ENCODE data around the gene ATP1A3.
"Not testable (repeated sequence)": the region's sequence is repeated elsewhere in the genome, so short reads cannot be mapped to it uniquely, and the experiment has no call there.

ATP1A3 gene

DNA sequence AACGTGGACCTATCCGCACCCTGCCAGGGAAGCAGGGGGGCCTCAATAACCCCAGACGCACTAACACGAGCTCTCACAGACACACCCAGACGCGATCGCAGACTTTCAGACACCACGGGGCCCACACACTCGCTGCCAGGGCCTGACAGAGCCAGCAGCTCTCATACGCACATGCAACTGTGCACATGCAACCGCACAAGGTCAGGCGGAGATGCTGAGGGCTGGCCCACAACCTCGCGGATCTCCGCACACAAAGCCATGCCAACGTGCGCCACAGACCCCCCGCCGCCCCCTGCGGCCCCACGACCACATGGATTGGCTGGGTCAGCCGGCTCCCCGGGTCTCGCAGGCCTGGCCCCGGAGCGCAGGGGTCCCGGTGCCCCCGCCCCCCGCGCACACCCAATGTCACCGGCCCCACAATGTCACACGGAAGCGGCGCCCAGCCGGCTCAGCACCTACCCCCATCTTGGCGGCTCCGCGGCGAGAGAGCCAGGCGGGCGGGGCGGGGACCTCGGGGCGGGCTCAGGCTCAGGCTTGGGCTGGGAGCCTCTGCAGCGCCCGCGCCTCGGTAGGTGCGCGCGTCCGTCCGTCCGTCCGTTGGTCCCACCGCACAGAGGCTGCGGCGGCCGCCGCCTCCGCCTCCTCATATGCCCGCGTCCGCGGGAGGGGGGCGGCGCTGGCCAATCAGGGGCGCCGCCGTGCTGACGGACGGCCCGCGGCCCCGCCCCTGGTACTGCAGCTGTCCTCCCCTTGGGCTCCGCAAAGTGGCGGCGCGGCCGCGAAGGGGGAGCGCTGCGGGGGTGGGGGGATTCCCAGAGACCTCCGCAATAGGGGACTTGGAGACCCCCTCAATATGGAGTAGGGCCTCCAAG lies at the start of gene ATP1A3:
TSS of gene ATP1A3 (minus strand) at position 619 of the 872 bp plus-strand sequence. CDS start at position 465, 154 bp downstream.
- DNase-seq (ENCODE audit: low read depth, low spot score) = no peak

DNA sequence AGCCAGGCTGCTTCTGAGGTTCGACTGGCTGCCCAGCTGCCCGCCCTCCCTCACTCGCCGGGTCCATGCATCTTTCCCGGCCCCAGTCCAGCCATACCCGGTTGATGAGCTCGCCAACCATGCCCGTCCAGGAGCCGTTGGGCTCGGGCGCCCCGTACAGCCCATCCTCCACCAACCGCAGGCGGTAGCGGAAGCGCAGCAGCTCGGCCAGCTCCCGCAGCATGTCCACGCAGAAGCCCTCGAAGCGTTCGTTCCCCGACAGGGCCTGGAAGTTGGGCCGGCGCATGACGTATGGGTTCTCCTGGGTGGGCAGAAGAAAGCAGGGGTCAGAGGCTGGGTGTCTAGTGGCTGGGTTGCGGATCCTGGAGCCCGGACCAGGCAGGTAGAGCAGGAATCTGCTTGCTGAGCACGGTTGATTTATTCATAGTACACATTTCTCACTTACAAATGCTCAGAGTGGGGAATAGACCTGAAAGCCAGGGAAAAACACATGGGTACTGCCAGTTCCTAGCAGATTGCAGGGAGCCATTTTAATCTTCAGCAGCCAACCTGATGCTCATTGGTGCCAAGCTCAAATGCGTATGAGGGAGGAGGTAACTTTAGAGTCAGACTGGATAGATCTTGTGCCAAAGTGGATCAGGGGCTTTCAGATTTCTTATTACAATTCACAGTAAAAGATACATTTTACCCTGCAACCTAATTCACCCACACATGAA lies 48.6 kb upstream of the ATP1A3 start:
- no peak for DNase-seq (ENCODE audit: low read depth, low spot score)

- DNase-seq (ENCODE audit: low read depth, low spot score) = not testable (repeated sequence)
Measured at GRCh38 chr19:42040491-42040890, 46.5 kb upstream of the ATP1A3 start.

DNA sequence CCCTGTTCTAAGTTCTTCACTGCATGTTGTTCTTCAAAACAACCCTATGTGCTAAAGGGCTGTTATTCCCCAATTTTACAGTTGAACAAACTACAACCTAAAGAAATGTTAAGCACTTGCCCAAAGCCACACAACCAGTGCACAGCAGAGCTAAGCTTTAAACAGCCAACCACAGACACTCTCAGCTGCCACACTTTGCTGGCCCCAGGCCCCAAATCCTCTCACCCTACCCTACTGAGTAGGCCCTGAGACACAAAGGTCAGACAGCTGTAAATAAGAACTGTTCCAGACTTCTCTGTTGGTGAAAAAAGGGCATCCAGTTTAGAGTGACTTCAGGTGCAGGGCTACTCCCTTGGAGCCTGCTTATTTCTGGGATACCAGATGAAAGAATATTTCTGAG lies 46.0 kb upstream of the ATP1A3 start:
- no peak for DNase-seq (ENCODE audit: low read depth, low spot score)

DNA sequence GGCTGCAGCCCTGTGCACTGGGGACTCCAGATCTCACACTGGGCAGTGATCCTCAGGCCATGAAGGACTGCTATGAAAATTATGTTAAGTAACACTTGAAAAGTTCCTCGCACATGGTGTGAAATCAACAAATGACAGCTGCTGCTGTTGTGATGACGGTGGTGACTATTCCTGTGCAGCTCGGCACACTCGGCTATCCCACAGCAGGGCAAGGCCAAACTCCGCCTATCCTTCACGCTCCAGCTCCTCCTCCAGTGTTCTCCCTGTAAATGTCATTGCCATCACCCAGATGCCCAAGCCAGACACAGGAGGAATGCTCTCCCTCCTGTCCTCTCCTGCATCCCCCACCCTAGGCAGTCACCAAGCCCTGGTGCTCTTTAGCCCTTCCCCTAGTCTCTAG lies 44.6 kb upstream of the ATP1A3 start:
- DNase-seq (ENCODE audit: low read depth, low spot score) = no peak

DNA sequence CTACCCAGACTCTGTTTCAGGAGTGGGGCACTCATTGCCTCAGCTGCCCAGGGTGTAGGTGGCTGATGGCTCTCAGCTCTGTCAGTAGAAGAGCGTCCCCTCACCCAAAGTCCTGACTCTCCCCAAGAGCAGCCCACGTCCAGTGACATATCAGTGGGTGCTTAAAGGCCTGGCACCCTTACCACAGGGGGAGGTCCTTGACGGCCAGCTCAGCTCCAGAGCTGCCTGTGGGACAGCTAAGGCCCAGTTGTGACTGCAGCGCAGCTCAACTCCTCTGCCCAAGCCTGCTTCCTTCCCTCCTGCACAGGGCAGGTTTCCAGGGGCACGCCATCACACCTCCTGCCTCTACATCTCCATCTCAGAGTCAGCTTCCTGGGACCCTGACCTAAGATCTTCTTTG lies 43.6 kb upstream of the ATP1A3 start:
- DNase-seq (ENCODE audit: low read depth, low spot score) = no peak

DNA sequence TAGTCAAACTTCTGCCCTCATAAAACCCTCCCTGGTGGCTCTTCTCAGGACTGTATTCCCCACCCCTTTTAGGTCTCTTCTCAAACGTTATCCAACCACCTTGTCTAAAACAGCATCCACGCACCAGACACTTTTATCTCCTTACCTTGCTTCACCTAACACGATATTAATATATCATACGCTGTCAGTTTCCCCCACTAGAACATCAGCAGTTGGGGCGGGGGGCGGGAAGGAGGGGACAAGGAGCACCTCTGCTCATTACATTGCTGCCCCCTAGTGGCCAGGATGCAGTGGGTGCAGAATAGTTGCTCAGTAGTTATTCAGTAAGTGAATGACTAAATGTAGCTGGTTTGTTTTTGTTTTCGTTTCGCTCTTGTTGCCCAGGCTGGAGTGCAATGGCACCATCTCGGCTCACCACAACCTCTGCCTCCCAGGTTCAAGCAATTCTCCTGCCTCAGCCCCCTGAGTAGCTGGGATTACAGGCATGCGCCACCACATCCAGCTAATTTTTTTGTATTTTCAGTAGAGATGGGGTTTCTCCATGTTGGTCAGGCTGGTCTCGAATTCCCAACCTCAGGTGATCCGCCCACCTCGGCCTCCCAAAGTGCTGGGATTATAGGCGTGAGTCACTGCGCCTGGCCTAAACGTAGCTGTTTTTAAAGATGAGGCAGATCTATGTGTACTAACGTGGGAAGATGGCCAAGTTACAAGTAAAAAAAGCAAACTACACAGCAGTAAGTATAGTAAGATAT lies 40.8 kb upstream of the ATP1A3 start:
- DNase-seq (ENCODE audit: low read depth, low spot score) = peak; percentile 47

- no peak for DNase-seq (ENCODE audit: low read depth, low spot score)
Measured at GRCh38 chr19:42033413-42033812, 39.4 kb upstream of the ATP1A3 start.

DNA sequence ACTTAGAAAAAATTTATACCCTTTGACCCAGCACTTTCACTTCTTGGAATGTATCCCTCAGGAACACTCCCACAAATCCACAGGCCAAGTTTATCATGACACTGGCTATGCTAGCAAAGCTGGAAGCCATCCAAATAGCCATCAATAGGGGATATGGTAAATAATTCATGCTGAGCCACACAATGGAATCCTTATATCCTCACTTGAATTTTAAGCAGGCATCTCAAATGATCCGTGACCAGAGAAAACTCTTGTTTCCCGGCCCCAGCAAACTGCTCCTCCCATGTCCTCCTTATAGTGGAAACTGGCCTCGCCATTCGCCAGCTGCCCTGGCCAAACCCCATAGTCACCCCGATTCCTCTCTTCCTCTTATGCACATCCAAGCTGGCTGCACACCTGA lies 38.4 kb upstream of the ATP1A3 start:
- DNase-seq (ENCODE audit: low read depth, low spot score) = peak; percentile 57

GRCh38 chr19:42030645-42031440 lies 36.8 kb upstream of the ATP1A3 start:
- no peak for DNase-seq (ENCODE audit: low read depth, low spot score)

DNA sequence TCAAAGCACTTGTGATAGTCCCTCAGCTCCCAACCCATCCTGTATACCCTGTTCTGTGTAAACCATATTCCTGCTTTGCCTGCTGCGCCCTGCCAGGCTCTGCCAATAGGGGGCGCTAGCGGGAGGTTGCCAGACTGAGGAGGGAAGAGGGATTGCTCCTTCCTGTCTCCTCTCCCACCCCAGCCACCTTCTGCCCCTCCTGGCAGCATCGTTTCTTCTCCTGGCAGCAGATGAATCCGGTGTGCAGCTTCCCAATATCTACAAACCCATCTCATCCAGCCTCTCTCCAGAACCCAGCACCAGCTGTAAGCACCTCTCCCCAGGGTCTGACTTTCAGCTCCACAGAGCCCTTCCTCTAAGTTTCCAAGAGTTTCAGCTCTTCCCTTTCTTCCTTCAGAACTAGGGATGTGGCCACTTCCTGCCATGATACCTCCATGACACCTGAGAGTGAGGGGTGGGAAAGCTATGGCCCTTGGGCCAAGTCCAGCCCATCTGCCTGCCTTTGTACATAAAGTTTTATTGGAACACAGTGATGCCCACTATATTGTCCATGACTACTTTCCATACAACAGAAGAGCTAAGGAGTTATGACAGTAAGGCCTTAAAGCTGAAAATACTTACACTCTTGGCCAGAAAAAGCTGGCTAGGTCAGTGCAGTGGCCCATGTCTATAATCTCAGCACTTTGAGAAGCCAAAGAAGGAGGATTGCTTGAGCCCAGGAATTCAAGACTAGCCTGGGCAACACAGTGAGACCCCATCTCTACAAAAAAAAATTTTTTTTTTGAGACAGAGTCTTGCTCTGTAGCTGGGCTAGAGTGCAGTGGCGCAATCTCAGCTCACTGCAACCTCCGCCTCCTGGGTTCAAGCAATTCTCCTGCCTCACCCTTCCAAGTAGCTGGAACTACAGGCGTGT lies 34.5 kb upstream of the ATP1A3 start:
- peak; percentile 28 for DNase-seq (ENCODE audit: low read depth, low spot score)

GRCh38 chr19:42024622-42025111 lies 30.6 kb upstream of the ATP1A3 start:
- DNase-seq (ENCODE audit: low read depth, low spot score) = no peak

DNA sequence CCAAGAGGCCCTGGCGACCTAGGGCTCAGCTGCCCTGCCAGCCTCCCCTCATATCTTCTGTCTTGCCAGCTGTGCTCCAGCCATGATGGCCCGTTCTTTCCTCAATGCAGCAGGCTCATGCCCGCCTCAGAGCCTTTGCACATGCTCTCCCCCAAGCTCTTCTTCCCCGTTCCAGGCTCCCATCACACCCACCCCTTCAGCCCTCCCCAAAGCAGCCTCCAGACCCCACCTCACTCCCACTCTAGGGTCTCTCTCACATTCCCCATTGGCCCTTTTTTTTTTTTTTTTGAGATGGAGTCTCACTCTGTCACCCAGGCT lies 29.9 kb upstream of the ATP1A3 start:
- no peak for DNase-seq (ENCODE audit: low read depth, low spot score)

DNA sequence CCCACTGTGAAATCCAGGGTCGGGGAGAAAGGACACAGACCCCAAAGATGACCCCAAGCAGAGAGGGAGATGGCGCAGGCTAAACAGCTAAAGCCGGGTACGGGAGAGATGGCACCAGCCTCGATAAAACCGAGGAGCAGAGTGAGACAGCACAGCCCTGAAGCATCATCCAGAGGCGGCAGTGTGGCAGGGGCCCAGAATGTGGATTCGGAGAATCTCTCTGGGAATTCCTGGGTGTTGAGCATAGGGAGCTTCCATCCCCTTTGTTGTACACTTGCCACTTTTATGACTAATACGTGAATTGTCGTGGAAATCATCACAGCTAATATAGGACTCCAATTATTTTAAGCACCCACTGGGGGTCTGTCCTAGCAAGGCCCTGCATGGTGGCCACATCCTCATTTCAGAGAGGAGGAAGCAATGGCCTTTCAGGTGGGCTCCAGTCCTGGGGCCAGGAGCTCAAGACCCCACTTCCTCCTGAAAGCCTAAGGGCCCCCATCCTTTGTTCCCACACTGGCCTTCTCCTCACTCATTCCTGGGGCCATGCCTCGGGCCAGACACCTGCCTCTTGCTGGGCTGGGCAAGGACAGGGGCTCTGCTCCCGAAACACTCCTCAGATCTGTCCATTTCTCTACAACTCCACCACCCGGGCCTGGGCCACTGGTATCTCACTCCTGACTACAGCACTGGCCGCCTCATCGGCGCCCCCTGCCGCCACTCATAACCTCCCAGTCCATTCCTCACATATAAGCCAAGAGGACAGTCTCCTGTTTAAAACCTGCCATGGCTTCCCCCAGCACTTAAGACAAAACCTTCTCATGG lies 29.3 kb upstream of the ATP1A3 start:
- DNase-seq (ENCODE audit: low read depth, low spot score) = peak; percentile 23

DNA sequence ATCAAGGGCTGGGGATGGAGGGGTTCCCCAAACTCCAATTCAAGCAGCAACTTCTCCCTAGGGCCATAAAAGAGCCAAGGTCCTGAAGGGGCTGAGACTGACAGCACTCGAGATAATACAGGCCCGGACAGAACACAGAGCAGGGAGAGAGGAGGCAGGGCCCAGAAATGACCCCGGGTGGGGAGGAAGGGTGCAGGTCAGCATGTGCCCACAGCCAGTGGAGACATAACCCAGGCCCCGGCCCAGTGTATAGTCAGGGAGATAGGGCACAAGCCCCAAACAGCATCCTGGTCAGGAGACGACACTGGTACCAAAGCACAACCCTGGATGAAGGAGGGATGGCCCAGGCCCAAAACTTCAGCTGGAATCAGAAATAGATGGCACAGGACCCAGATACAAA lies 28.6 kb upstream of the ATP1A3 start:
- DNase-seq (ENCODE audit: low read depth, low spot score) = no peak

DNA sequence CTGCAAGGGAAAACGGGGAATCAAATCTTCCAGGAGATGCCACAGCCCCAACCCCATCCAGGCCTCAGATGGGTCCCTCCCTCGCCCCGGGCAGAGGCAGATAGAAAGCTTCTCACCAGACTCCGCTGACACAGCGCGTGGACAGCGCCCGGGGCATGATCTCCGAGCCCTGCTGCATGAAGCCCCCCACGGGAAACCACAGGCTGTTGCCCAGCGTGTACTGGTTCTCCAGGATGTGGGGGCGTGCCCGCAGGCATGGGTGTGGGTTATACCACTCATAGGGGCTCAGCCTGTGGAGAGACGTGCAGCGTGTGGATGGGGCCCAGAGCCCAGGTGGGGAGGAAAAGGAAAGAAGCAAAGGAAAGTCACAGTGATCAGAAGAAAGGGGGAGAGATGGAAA lies 27.2 kb upstream of the ATP1A3 start:
- DNase-seq (ENCODE audit: low read depth, low spot score) = no peak

DNA sequence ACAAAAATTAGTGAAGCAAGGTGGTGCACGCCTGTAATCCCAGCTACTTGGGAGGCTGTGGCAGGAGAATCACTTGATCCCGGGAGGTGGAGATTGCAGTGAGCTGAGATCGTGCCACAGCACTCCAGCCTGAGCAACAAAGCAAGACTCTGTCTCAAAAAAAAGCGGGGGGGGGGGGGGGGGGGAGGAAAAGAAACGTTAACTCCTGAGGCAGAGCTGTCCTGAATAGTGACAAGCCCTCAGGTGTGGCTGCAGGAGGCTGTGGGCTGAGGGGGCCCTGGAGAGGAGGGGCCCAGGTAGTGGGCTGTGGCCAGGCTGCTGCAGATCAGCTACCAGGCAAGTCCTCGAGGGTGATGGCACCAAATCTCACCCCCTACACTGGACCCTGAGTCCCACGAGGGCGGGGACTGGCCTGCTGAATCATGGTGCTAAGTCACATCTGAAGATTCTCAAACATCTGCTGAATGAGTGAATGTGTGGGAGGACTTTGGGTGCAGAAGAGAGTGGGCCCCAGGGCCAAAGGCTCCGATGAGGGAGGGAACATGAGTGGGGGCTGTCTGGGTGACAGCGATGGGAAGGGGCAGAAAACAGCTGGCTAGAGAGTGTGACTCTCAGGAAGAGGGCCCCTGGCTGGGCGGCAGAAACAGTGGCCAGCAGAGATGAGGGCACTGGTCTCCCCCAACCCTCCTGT lies 24.6 kb upstream of the ATP1A3 start:
- no peak for DNase-seq (ENCODE audit: low read depth, low spot score)

GRCh38 chr19:42017040-42017439 lies 23.0 kb upstream of the ATP1A3 start:
- no peak for DNase-seq (ENCODE audit: low read depth, low spot score)

GRCh38 chr19:42012747-42013146 lies 18.7 kb upstream of the ATP1A3 start:
- DNase-seq (ENCODE audit: low read depth, low spot score) = not testable (repeated sequence)
